ENCODE results near the gene ITIH3. TPM values are rescaled to one million over a fixed set of nuclear protein-coding genes. Genes with fewer than 3 reads are reported as not detected.

The ITIH3 gene
- total RNA-seq, 2 experiments from 2014 or later, result not detected

- H3K4me1 Mint-ChIP-seq, result no peaks in the 10 kb centered on the region
- ChIA-PET POLR2A (no interaction called here), CTCF (interaction anchor here (1.2 to 1.7 kb wide), 4 partner anchors 9 to 29 kb away, joined by 4 to 7 read pairs (median 4); partner anchors contain the start of gene NEK4)
- H3K27ac Mint-ChIP-seq, result no peak overlapping the region
- no peaks in the 10 kb centered on the region for H3K27me3 Mint-ChIP-seq
- H3K4me3 Mint-ChIP-seq, result no peak overlapping the region
- H3K36me3 Mint-ChIP-seq (ENCODE audit: low read depth), result no peaks in the 10 kb centered on the region
- DNase-seq, result no peak
- no peaks in the 10 kb centered on the region for H3K9me3 Mint-ChIP-seq
Measured at GRCh38 chr3:52792413-52792812, 2.2 kb upstream of the ITIH3 start.

GRCh38 chr3:52792961-52793695, 1.5 kb upstream of the ITIH3 start:
- no peaks in the 10 kb centered on the region for H3K27me3 Mint-ChIP-seq
- ChIA-PET POLR2A (no interaction called here), CTCF (interaction anchor here (1.4 to 1.5 kb wide), 2 partner anchors 10 to 28 kb away, joined by 4 to 7 read pairs; no protein-coding TSS in a partner anchor)
- H3K9me3 Mint-ChIP-seq, result no peaks in the 10 kb centered on the region
- no peaks in the 10 kb centered on the region for H3K36me3 Mint-ChIP-seq (ENCODE audit: low read depth)
- DNase-seq, result no peak
- no peak overlapping the region for H3K4me3 Mint-ChIP-seq
- no peaks in the 10 kb centered on the region for H3K4me1 Mint-ChIP-seq
- no peak overlapping the region for H3K27ac Mint-ChIP-seq

GRCh38 chr3:52793702-52794611, 639 bp upstream of the ITIH3 start:
- no peak for DNase-seq
- H3K27me3 Mint-ChIP-seq, result no peaks in the 10 kb centered on the region
- CTCF ChIA-PET, result interaction anchor here (1.5 kb wide), 1 partner anchor 27 kb away, joined by 7 read pairs; no protein-coding TSS in a partner anchor
- no peaks in the 10 kb centered on the region for H3K9me3 Mint-ChIP-seq
- no peaks in the 10 kb centered on the region for H3K4me1 Mint-ChIP-seq
- no peaks in the 10 kb centered on the region for H3K36me3 Mint-ChIP-seq (ENCODE audit: low read depth)
- no peak overlapping the region for H3K27ac Mint-ChIP-seq
- POLR2A ChIA-PET, result no interaction called here
- no peak overlapping the region for H3K4me3 Mint-ChIP-seq

- H3K27ac Mint-ChIP-seq, result no peak overlapping the region
- POLR2A ChIA-PET, result no interaction called here
Measured at GRCh38 chr3:52795298-52795900, 803 bp downstream of the ITIH3 start.

GRCh38 chr3:52796411-52796810, 1.8 kb downstream of the ITIH3 start:
- Mint-ChIP-seq H3K4me1 (no peaks in the 10 kb centered on the region), H3K9me3 (no peaks in the 10 kb centered on the region), H3K27me3 (no peaks in the 10 kb centered on the region), H3K36me3 (ENCODE audit: low read depth) (no peaks in the 10 kb centered on the region), H3K27ac (no peak overlapping the region), H3K4me3 (no peak overlapping the region)
- CTCF ChIA-PET, result interaction anchor here (1.3 kb wide), 1 partner anchor 22 kb away, joined by 3 read pairs; no protein-coding TSS in a partner anchor
- POLR2A ChIA-PET, result no interaction called here
- DNase-seq, result no peak

More at GRCh38 chr3:52795298-52795900, 803 bp downstream of the ITIH3 start:
- H3K9me3 Mint-ChIP-seq, result no peaks in the 10 kb centered on the region
- no peak overlapping the region for H3K4me3 Mint-ChIP-seq
- DNase-seq, result no peak
- H3K27me3 Mint-ChIP-seq, result no peaks in the 10 kb centered on the region
- no peaks in the 10 kb centered on the region for H3K36me3 Mint-ChIP-seq (ENCODE audit: low read depth)
- CTCF ChIA-PET, result no interaction called here
- no peaks in the 10 kb centered on the region for H3K4me1 Mint-ChIP-seq

- H3K27me3 Mint-ChIP-seq, result no peaks in the 10 kb centered on the region
- CTCF ChIA-PET, result interaction anchor here (0.6 to 1.7 kb wide), 5 partner anchors 10 to 84 kb away, joined by 3 to 7 read pairs (median 4); no protein-coding TSS in a partner anchor
- POLR2A ChIA-PET, result no interaction called here
- no peak for DNase-seq
- no peaks in the 10 kb centered on the region for H3K9me3 Mint-ChIP-seq
- no peak overlapping the region for H3K4me3 Mint-ChIP-seq
- H3K4me1 Mint-ChIP-seq, result no peaks in the 10 kb centered on the region
- no peak overlapping the region for H3K27ac Mint-ChIP-seq
- H3K36me3 Mint-ChIP-seq (ENCODE audit: low read depth), result no peaks in the 10 kb centered on the region
Measured at GRCh38 chr3:52798376-52798977, 3.9 kb downstream of the ITIH3 start.

- no peak overlapping the region for H3K27ac Mint-ChIP-seq
- no peak overlapping the region for H3K4me3 Mint-ChIP-seq
- H3K9me3 Mint-ChIP-seq, result no peaks in the 10 kb centered on the region
- no peaks in the 10 kb centered on the region for H3K36me3 Mint-ChIP-seq (ENCODE audit: low read depth)
- DNase-seq, result peak; percentile 24
- H3K27me3 Mint-ChIP-seq, result no peaks in the 10 kb centered on the region
- no peaks in the 10 kb centered on the region for H3K4me1 Mint-ChIP-seq
- POLR2A ChIA-PET, result no interaction called here
- CTCF ChIA-PET, result interaction anchor here (0.6 to 1.7 kb wide), 6 partner anchors 10 to 353 kb away, joined by 3 to 7 read pairs (median 4); no protein-coding TSS in a partner anchor
Measured at GRCh38 chr3:52798978-52799476, 4.4 kb downstream of the ITIH3 start.

GRCh38 chr3:52800079-52800478, 5.5 kb downstream of the ITIH3 start:
- H3K27ac Mint-ChIP-seq, result no peak overlapping the region
- H3K4me3 Mint-ChIP-seq, result no peak overlapping the region
- DNase-seq, result no peak
- no peaks in the 10 kb centered on the region for H3K9me3 Mint-ChIP-seq
- H3K27me3 Mint-ChIP-seq, result no peaks in the 10 kb centered on the region
- ChIA-PET CTCF (interaction anchor here (1.0 to 1.5 kb wide), 3 partner anchors 9 to 354 kb away, joined by 3 to 4 read pairs (median 3); no protein-coding TSS in a partner anchor), POLR2A (no interaction called here)
- no peaks in the 10 kb centered on the region for H3K36me3 Mint-ChIP-seq (ENCODE audit: low read depth)
- H3K4me1 Mint-ChIP-seq, result no peaks in the 10 kb centered on the region

GRCh38 chr3:52801839-52802238, 7.2 kb downstream of the ITIH3 start:
- no peaks in the 10 kb centered on the region for H3K9me3 Mint-ChIP-seq
- no peak overlapping the region for H3K4me3 Mint-ChIP-seq
- no peaks in the 10 kb centered on the region for H3K27me3 Mint-ChIP-seq
- DNase-seq, result no peak
- CTCF ChIA-PET, result interaction anchor here (0.7 kb wide), 2 partner anchors 19 to 20 kb away, joined by 3 read pairs; no protein-coding TSS in a partner anchor
- POLR2A ChIA-PET, result no interaction called here
- no peaks in the 10 kb centered on the region for H3K36me3 Mint-ChIP-seq (ENCODE audit: low read depth)
- no peak overlapping the region for H3K27ac Mint-ChIP-seq
- peaks cover 2% of the 10 kb centered on the region for H3K4me1 Mint-ChIP-seq

GRCh38 chr3:52805270-52806039, 10.9 kb downstream of the ITIH3 start:
- Mint-ChIP-seq H3K9me3 (no peaks in the 10 kb centered on the region), H3K4me3 (no peak overlapping the region), H3K27me3 (no peaks in the 10 kb centered on the region), H3K27ac (no peak overlapping the region), H3K4me1 (peaks cover 11% of the 10 kb centered on the region), H3K36me3 (ENCODE audit: low read depth) (no peaks in the 10 kb centered on the region)
- CTCF ChIA-PET, result interaction anchor here (1.5 kb wide), 1 partner anchor 18 kb away, joined by 5 read pairs; no protein-coding TSS in a partner anchor
- POLR2A ChIA-PET, result no interaction called here
- DNase-seq, result no peak

GRCh38 chr3:52809149-52809548, 14.6 kb downstream of the ITIH3 start:
- Mint-ChIP-seq H3K4me1 (peaks cover 11% of the 10 kb centered on the region), H3K27ac (no peak overlapping the region), H3K9me3 (no peaks in the 10 kb centered on the region), H3K27me3 (no peaks in the 10 kb centered on the region), H3K36me3 (ENCODE audit: low read depth) (no peaks in the 10 kb centered on the region), H3K4me3 (no peak overlapping the region)
- POLR2A ChIA-PET, result no interaction called here
- CTCF ChIA-PET, result interaction anchor here (0.9 to 1.2 kb wide), 2 partner anchors 10 to 12 kb away, joined by 3 to 4 read pairs; no protein-coding TSS in a partner anchor
- no peak for DNase-seq

All from activated CD4-positive, alpha-beta T cell treated with anti-CD3 and anti-CD28 coated beads, Interleukin-2, amount 10 ng/mL, durations not matched to agents 7 days and 5 days (primary cell).